ENCODE data around the gene FBXW8. TPM values are rescaled to one million over a fixed set of nuclear protein-coding genes. Genes with fewer than 3 reads are reported as not detected.
A peak's percentile ranks its signal among the peaks of the same experiment; 100 is the strongest.

FBXW8 gene
- total RNA-seq, 6 experiments from 2014 or later = 4.5 to 9.6 (median 6.3) TPM

DNA sequence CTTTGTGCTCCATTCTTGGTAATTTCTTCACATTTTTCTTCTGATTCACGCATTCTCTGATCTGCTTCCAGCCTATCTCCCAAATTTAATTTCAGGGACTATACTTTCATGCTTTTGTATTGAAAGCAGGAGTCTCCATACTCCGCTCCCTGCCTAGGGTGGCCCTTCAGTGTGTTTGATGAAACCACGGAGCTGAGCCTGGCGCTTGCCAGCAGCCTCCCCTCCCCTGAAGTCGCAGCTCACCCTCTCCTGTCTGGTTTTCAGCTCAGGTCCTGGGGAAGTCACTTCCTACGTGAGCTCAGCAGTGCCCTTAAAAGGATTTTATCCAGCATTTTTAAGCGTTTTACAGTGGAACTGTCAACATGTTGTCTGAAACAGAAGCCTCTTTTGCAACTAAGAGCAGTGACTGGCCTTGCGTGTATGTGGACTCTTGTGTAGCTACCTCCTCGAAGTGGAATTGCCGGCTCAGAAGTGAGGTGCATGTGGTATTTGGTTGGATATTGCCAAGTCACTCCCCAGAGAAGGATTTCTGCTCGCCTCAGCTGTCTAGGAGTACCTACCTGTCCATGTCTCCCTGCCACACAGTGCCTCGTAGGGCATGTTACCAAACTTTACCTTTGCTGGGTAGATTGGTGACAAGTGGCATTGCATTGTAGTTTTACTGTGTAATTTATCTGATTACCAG lies 109.9 kb downstream of the FBXW8 start:
- Histone ChIP-seq H3K4me3 (no peak overlapping the region), H3K9me3 (no peaks in the 10 kb centered on the region), H3K4me1 (no peaks in the 10 kb centered on the region), H3K36me3 (peaks cover 0 to 17% (median 4%) of the 10 kb centered on the region in 4 donors), H3K27ac (no peak overlapping the region), H3K27me3 (no peaks in the 10 kb centered on the region)
- TF ChIP-seq POLR2A (IDR thresholded peaks at IDR 0.05) = no peak
- TF ChIP-seq, protein P1, sequence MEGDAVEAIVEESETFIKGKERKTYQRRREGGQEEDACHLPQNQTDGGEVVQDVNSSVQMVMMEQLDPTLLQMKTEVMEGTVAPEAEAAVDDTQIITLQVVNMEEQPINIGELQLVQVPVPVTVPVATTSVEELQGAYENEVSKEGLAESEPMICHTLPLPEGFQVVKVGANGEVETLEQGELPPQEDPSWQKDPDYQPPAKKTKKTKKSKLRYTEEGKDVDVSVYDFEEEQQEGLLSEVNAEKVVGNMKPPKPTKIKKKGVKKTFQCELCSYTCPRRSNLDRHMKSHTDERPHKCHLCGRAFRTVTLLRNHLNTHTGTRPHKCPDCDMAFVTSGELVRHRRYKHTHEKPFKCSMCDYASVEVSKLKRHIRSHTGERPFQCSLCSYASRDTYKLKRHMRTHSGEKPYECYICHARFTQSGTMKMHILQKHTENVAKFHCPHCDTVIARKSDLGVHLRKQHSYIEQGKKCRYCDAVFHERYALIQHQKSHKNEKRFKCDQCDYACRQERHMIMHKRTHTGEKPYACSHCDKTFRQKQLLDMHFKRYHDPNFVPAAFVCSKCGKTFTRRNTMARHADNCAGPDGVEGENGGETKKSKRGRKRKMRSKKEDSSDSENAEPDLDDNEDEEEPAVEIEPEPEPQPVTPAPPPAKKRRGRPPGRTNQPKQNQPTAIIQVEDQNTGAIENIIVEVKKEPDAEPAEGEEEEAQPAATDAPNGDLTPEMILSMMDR (IDR thresholded peaks at IDR 0.05) = no peak
- intact Hi-C loops (cut with DNase I) = loop anchor here in 1 of 2 donors (10.0 kb wide), 1 partner anchor 94 kb away; no protein-coding TSS in a partner anchor
- no peak for DNase-seq
- 85% methylated on average over 7 of the region's 12 CpGs for WGBS (ENCODE audit: insufficient coverage, low coverage, low lambda C conversion rate, missing lambda C conversion rate)
- ATAC-seq = no peak

DNA sequence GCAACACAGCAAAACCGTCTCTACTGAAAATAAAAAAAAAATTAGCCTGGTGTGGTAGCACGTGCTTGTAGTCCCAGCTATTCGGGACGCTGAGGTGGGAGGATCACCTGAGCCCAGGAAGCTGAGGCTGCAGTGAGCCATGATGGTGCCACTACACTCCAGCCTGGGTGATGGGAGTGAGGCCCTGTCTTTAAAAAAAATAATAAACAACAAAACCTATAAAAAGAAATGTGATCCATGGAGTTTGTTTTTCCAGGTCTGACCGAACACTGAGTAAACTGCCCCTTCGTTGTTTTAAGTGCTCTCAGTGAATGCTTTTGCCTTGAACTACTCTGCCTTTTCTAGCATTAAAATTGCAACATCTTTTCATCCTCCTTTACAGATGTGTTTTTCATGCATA lies 111.7 kb downstream of the FBXW8 start:
- peaks cover 0 to 25% (median 4%) of the 10 kb centered on the region in 4 donors for H3K36me3 ChIP-seq
- intact Hi-C loops (cut with DNase I) = loop anchor here in 1 of 2 donors (10.0 kb wide), 1 partner anchor 92 kb away; no protein-coding TSS in a partner anchor
- 79% methylated on average over 4 of the region's 6 CpGs for WGBS (ENCODE audit: insufficient coverage, low coverage, low lambda C conversion rate, missing lambda C conversion rate)

DNA sequence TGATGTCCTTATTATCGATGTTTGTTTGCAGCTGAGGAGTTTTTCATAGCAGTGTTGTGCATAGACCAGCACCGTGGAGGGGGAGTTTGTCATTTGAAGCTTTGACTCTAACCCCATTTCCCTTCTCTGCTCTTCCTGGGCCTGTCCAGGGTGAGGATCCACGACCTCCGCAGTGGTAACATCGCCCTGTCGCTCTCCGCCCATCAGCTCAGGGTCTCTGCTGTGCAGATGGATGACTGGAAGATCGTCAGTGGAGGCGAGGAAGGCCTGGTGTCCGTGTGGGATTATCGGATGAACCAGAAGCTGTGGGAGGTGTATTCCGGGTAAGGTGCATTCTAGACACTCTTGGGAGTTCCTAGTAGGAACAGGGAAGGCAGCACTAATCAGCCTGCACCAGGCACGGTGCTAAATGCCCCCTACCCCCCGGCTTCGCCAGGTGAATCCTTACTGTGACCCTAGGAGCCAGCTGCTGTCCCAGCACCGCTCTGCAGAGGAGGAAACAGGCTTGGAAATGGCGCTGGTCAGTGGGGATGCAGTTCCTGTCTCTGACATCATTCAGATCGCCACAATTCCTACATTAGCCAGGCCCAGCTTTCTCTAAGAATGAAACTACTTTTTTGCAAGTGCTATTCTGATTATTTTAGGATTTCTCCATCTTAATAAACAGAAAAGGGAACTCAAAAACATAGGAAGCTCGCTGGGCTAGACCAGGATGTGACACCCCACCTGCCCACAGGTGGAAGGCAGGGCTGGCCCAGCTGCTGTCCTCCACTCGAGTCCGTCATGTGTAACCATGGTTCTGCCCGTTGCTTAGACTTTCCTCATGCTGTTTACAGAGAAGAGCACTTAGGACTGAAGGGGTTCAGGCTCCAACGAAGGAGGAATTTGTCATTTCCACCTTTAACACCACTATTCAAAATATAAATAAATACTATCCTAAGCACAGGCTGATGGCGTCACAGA lies 113.5 kb downstream of the FBXW8 start:
- no peak for ATAC-seq
- intact Hi-C loops (cut with DNase I) = loop anchor here in 1 of 2 donors (10.0 kb wide), 1 partner anchor 91 kb away; no protein-coding TSS in a partner anchor
- 80% methylated on average over 12 of the region's 24 CpGs for WGBS (ENCODE audit: insufficient coverage, low coverage, low lambda C conversion rate, missing lambda C conversion rate)

More for the DNA sequence above, 111.7 kb downstream of the FBXW8 start:
- TF ChIP-seq, protein P1 (IDR thresholded peaks at IDR 0.05) = no peak
- no peak for TF ChIP-seq POLR2A (IDR thresholded peaks at IDR 0.05)
- Histone ChIP-seq H3K27me3 (no peaks in the 10 kb centered on the region), H3K4me3 (no peak overlapping the region), H3K9me3 (no peaks in the 10 kb centered on the region), H3K27ac (no peak overlapping the region), H3K4me1 (no peaks in the 10 kb centered on the region)
- DNase-seq (no peak), ATAC-seq (no peak)

DNA sequence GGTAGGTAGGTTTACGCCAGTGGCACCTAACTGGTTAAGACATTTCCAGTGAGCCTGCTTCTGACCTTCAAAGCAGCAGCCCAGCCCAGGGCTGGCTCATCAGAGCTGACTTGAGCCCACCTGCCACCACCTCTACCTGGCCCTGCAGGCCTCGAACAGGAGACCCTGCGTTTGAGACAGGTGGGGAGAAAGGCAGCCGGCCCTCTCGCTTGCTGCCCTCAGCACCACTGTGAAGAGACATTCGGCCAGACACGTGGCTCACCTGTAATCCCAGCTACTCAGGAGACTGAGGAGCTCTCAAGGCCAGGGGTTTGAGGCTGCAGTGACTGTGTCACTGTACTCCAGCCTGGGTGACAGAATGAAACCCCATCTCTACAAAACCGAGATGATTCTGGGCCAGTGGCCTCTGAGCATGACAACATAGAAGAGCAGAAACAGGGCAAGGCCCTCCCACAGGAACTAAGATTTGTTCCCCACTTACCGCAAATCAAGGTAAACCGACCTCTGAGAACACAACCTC lies 114.3 kb downstream of the FBXW8 start:
- no peaks in the 10 kb centered on the region for H3K9me3 ChIP-seq
- no peak for ATAC-seq
- H3K4me3 ChIP-seq = no peak overlapping the region
- peak in 1 of 3 donors; percentile 38 for DNase-seq
- WGBS (ENCODE audit: insufficient coverage, low coverage, low lambda C conversion rate, missing lambda C conversion rate) = 91% methylated on average over 4 of the region's 10 CpGs
- peaks cover 0 to 31% (median 4%) of the 10 kb centered on the region in 4 donors for H3K36me3 ChIP-seq
- H3K27ac ChIP-seq = no peak overlapping the region
- no peaks in the 10 kb centered on the region for H3K4me1 ChIP-seq
- intact Hi-C loops (cut with DNase I) = loop anchor here in 1 of 2 donors (10.0 kb wide), 1 partner anchor 90 kb away; no protein-coding TSS in a partner anchor
- TF ChIP-seq POLR2A (IDR thresholded peaks at IDR 0.05) = no peak
- TF ChIP-seq, protein P1 (IDR thresholded peaks at IDR 0.05) = no peak
- no peaks in the 10 kb centered on the region for H3K27me3 ChIP-seq

More for the DNA sequence above, 113.5 kb downstream of the FBXW8 start:
- peak in 1 of 3 donors; percentile 18 for DNase-seq
- no peaks in the 10 kb centered on the region for H3K27me3 ChIP-seq
- peaks cover 0 to 31% (median 4%) of the 10 kb centered on the region in 4 donors for H3K36me3 ChIP-seq
- H3K9me3 ChIP-seq = no peaks in the 10 kb centered on the region
- no peak overlapping the region for H3K4me3 ChIP-seq
- TF ChIP-seq POLR2A (IDR thresholded peaks at IDR 0.05) = no peak
- TF ChIP-seq, protein P1 (IDR thresholded peaks at IDR 0.05) = no peak
- H3K4me1 ChIP-seq = no peaks in the 10 kb centered on the region
- no peak overlapping the region for H3K27ac ChIP-seq
